GM12878 (cell line): ENCODE results near the gene AKAP5. TPM values are rescaled to one million over a fixed set of nuclear protein-coding genes. Genes with fewer than 3 reads are reported as not detected.

Experiments
- ATAC-seq: fragments of 200-7000 bp; cut with Tn5 transposase; 3 replicates; pipeline ENCODE4 v1.9.1; 2020; ENCODE audit warnings: mild to moderate bottlenecking, moderate library complexity
- Bru-seq: library from RNA; stranded (reverse); fragments of 400-500 nt; gene quantifications from one replicate; lab custom pipeline; 2021; lab: Mats Ljungman, UMichigan
- BruChase-seq, 2 experiments: library from RNA; stranded (reverse); fragments of 400-500 nt; gene quantifications; one replicate each; lab custom pipeline; 2021; lab: Mats Ljungman, UMichigan
- BruUV-seq: library from RNA; stranded (reverse); fragments of 400-500 nt; replicated peaks from 2 replicates; lab custom pipeline; 2021; lab: Mats Ljungman, UMichigan
- CTCF ChIA-PET: fragments of 300-600 bp; sonication (Branson Sonifier 250); formaldehyde crosslinking; extraction: SDS; loops from one replicate; lab custom pipeline; 2021; ENCODE audit warnings: inconsistent platforms; lab: Yijun Ruan, JAX
- POLR2A ChIA-PET: fragments of 350-600 bp; formaldehyde crosslinking; extraction: SDS; loops from one replicate; lab custom pipeline; 2021; ENCODE audit warnings: inconsistent platforms; lab: Charles Lee
- RAD21 ChIA-PET: fragments of 300-600 bp; sonication (Branson Sonifier 250); formaldehyde crosslinking; loops from one replicate; lab custom pipeline; 2023; ENCODE audit warnings: antibody characterized with exemption; ENCODE audit not compliant: unreplicated experiment; lab: Charles Lee
- SMC1A ChIA-PET: fragments of 300-600 bp; sonication (Branson Sonifier 250); formaldehyde crosslinking; loops from one replicate; lab custom pipeline; 2023; ENCODE audit not compliant: unreplicated experiment, uncharacterized antibody; lab: Charles Lee
- DNase-seq: peaks from one replicate; pipeline ENCODE4 v3.0.0-alpha.2; 2011; ENCODE audit warnings: low read depth, low spot score
- FAIRE-seq: peaks from 3 replicates; lab custom pipeline; 2011; peaks lifted over from hg19 to GRCh38; lab: Jason Lieb, UNC
- H2AFZ ChIP-seq: 2 replicates; pipeline ENCODE4 v1.6.0; 2011; ENCODE audit warnings: low read depth, low read length, control low read depth; ENCODE audit not compliant: control insufficient read depth
- H3K27ac ChIP-seq: 2 replicates; pipeline ENCODE4 v1.5.1; 2011; ENCODE audit warnings: control low read depth; ENCODE audit not compliant: control insufficient read depth, insufficient read depth
- H3K27me3 ChIP-seq, 2 experiments: replicated peaks in 1 of 2; 2 replicates each; pipeline versions ENCODE4 v1.6.0 to v1.6.1; 2011; ENCODE audit warnings: low read length in 1 of 2; ENCODE audit not compliant: control insufficient read depth in 2 of 2, insufficient read depth in 2 of 2
- H3K36me3 ChIP-seq, 2 experiments: 2 replicates each; pipeline ENCODE4 v1.5.1; 2011; ENCODE audit warnings: low read length in 1 of 2; ENCODE audit not compliant: control insufficient read depth in 2 of 2, insufficient read depth in 2 of 2
- H3K4me1 ChIP-seq: 2 replicates; pipeline ENCODE4 v1.6.1; 2011; ENCODE audit warnings: mild to moderate bottlenecking, low read length, moderate library complexity, mixed read lengths; ENCODE audit not compliant: control insufficient read depth, insufficient read depth
- H3K4me2 ChIP-seq: 2 replicates; pipeline ENCODE4 v1.6.0; 2011; ENCODE audit warnings: control low read depth; ENCODE audit not compliant: control insufficient read depth, insufficient read depth
- H3K4me3 ChIP-seq: fragments of 200-600 bp; sonication (generic); 2 replicates; pipeline ENCODE4 v1.5.1; 2016
- H3K79me2 ChIP-seq: 2 replicates; pipeline ENCODE4 v1.6.0; 2011; ENCODE audit warnings: low read length; ENCODE audit not compliant: control insufficient read depth, insufficient read depth
- H3K9ac ChIP-seq: 2 replicates; pipeline ENCODE4 v1.8.0; 2011; ENCODE audit warnings: low read length, control low read depth, mixed read lengths; ENCODE audit not compliant: control insufficient read depth, insufficient read depth
- H3K9me3 ChIP-seq: replicated peaks from 3 replicates; pipeline ENCODE4 v1.5.1; 2011; ENCODE audit warnings: mild to moderate bottlenecking, low read length; ENCODE audit not compliant: control insufficient read depth, insufficient read depth
- H4K20me1 ChIP-seq: 2 replicates; pipeline ENCODE4 v1.6.0; 2011; ENCODE audit not compliant: control insufficient read depth, insufficient read depth
- CBFB ChIP-seq: IDR thresholded peaks from 2 replicates; pipeline ENCODE4 v1.6.1; 2016; ENCODE audit warnings: antibody characterized with exemption, low read depth
- CHD1 ChIP-seq: IDR thresholded peaks from 2 replicates; pipeline ENCODE4 v1.6.1; 2012; ENCODE audit warnings: low read depth, low read length, improper control_type of control experiment
- CREB1 ChIP-seq: IDR thresholded peaks from 2 replicates; pipeline ENCODE4 v1.6.1; 2012; ENCODE audit warnings: low read depth, mild to moderate bottlenecking, inconsistent platforms
- E2F4 ChIP-seq: IDR thresholded peaks from 2 replicates; pipeline ENCODE4 v1.6.1; 2012; ENCODE audit warnings: low read depth, low read length, improper control_type of control experiment
- ETV6 ChIP-seq, 2 experiments: fragments of 450-650 bp in 1 of 2; IDR thresholded peaks in 1 of 2; conservative IDR thresholded peaks in 1 of 2; 2 replicates each; pipeline ENCODE4 v1.6.1; 2014; ENCODE audit warnings: antibody characterized with exemption in 1 of 2, borderline replicate concordance in 1 of 2, low read depth in 1 of 2, mild to moderate bottlenecking in 1 of 2, moderate library complexity in 1 of 2
- KAT2A ChIP-seq: conservative IDR thresholded peaks from 2 replicates; pipeline ENCODE4 v1.6.1; 2011; ENCODE audit warnings: low read depth, low read length; ENCODE audit not compliant: control insufficient read depth
- NR2C1 ChIP-seq: fragments of 450-650 bp; IDR thresholded peaks from 2 replicates; pipeline ENCODE4 v1.6.1; 2017; ENCODE audit warnings: antibody characterized with exemption, mild to moderate bottlenecking, moderate library complexity
- NR2F1 ChIP-seq: fragments of 450-650 bp; conservative IDR thresholded peaks from 2 replicates; pipeline ENCODE4 v1.6.1; 2017; ENCODE audit warnings: mild to moderate bottlenecking
- POLR2AphosphoS5 ChIP-seq: IDR thresholded peaks from 2 replicates; pipeline ENCODE4 v1.6.1; 2011; ENCODE audit warnings: mild to moderate bottlenecking, low read length, inconsistent platforms
- RAD21 ChIP-seq: IDR thresholded peaks from 2 replicates; pipeline ENCODE4 v1.6.1; 2011; ENCODE audit warnings: mild to moderate bottlenecking, low read depth, low read length, moderate library complexity; ENCODE audit not compliant: insufficient read depth
- SUZ12 ChIP-seq: fragments of 200-600 bp; sonication (generic); IDR thresholded peaks from one replicate; pipeline ENCODE4 v1.6.1; 2018; ENCODE audit warnings: antibody characterized with exemption, mild to moderate bottlenecking; ENCODE audit not compliant: unreplicated experiment
- TCF3 ChIP-seq: IDR thresholded peaks from 2 replicates; pipeline ENCODE4 v1.6.1; 2012; ENCODE audit warnings: low read depth, mild to moderate bottlenecking, low read length, borderline replicate concordance; ENCODE audit not compliant: insufficient read depth
- WRNIP1 ChIP-seq: IDR thresholded peaks from 2 replicates; pipeline ENCODE4 v1.6.1; 2011; ENCODE audit warnings: low read depth, low read length, improper control_type of control experiment, borderline replicate concordance
- ZNF217 ChIP-seq: fragments of 450-650 bp; IDR thresholded peaks from 2 replicates; pipeline ENCODE4 v1.6.1; 2017; ENCODE audit warnings: antibody characterized with exemption, mild to moderate bottlenecking
- WGBS: methylation state at CpG from one replicate; pipeline ENCODE4 v1.1.6; 2016; ENCODE audit warnings: low lambda C conversion rate; ENCODE audit not compliant: insufficient replicate concordance, insufficient coverage; ENCODE audit errors: missing lambda C conversion rate; 5-methylcytosine and 5-hydroxymethylcytosine counted together
- in situ Hi-C: fragments of 300-500 bp; cut with MboI; formaldehyde crosslinking; loops from 9 replicates; pipeline ENCODE4 v1.14.3; 2018; ENCODE audit warnings: mixed read lengths
- intact Hi-C: fragments of 100-400 bp; cut with micrococcal nuclease; formaldehyde crosslinking; loops from one replicate; pipeline ENCODE4 v1.14.2; 2022; ENCODE audit not compliant: unreplicated experiment
- long read RNA-seq, 2 experiments: library from polyadenylated mRNA; unstranded; transcript quantifications; one replicate each; pipeline ENCODE4 v2.0.0, GENCODE V29; 2019 to 2020
- polyA minus RNA-seq, 3 experiments: library from RNA; depleted of rRNA, polyadenylated mRNA; stranded (reverse); fragments of >200 nt; gene quantifications; 2 replicates each; pipeline ENCODE4 v1.2.3, GENCODE V29; 2011
- polyA plus RNA-seq, 11 experiments: library from polyadenylated mRNA; depleted of rRNA in 4 of 11; unstranded in 6 of 11; stranded (reverse) in 5 of 11; fragments of >200 nt; fragmentation: Nextera tagmentation in 4 of 11; fragmentation: Illumina TruSeq in 1 of 11; extraction: Ambion mirVana in 4 of 11; extraction: Trizol in 1 of 11; gene quantifications; 1 replicate in 1 of 11; 2 replicates in 10 of 11; pipeline versions ENCODE4 v1.2.1 to v1.2.3, GENCODE V29; 2011 to 2016; ENCODE audit warnings: inconsistent platforms in 2 of 11, missing spikeins in 2 of 11, low read depth in 1 of 11
- total RNA-seq, 4 experiments: library from RNA; depleted of rRNA in 3 of 4; stranded (reverse); fragments of >200 nt in 3 of 4; fragmentation: Illumina TruSeq in 1 of 4; extraction: Trizol in 1 of 4; gene quantifications; 2 replicates each; pipeline versions ENCODE4 v1.2.1 to v1.2.3, GENCODE V29; 2013 to 2021
- TF ChIP-seq, protein P1 (sequence below): fragments of 450-650 bp; IDR thresholded peaks from 2 replicates; pipeline ENCODE4 v1.6.1; 2014; ENCODE audit warnings: mild to moderate bottlenecking
- TF ChIP-seq, protein P2 (sequence below): fragments of 450-650 bp; IDR thresholded peaks from 2 replicates; pipeline ENCODE4 v1.6.1; 2016; ENCODE audit warnings: mild to moderate bottlenecking

AKAP5 gene
- total RNA-seq (2013; cell fraction: nucleolus; rRNA removed): 4.3 and 4.8 TPM in 2 replicates
- 3.8 and 4.4 TPM in 2 replicates for total RNA-seq (2014; rRNA removed)
- total RNA-seq (2014; rRNA removed; fragmentation: Illumina TruSeq; extraction: Trizol): 5.1 TPM in 2 replicates
- total RNA-seq (2021): 3.7 and 4.0 TPM in 2 replicates
- polyA plus RNA-seq (2011; ENCODE audit: low read depth): 1.1 TPM
- polyA plus RNA-seq (2011; rRNA removed): 1.6 and 3.1 TPM in 2 replicates
- polyA plus RNA-seq (2011; cell fraction: cytosol; rRNA removed): 0.69 TPM in 2 replicates
- polyA plus RNA-seq (2011; cell fraction: nucleus; rRNA removed): 0.98 and 0.99 TPM in 2 replicates
- 1.4 and 1.5 TPM in 2 replicates for polyA plus RNA-seq (2012)
- 3.4 and 3.9 TPM in 2 replicates for polyA plus RNA-seq (2014; fragmentation: Illumina TruSeq; extraction: Trizol)
- polyA plus RNA-seq (2014; fragmentation: Nextera tagmentation; extraction: Ambion mirVana): 1 to 10 TPM in 1 of 2 experiments, under 1 TPM in 1; 0.45 to 1.5 TPM
- polyA plus RNA-seq (2014; rRNA removed): 1.7 and 1.8 TPM in 2 replicates
- under 1 TPM; 0.55 to 0.90 TPM for polyA plus RNA-seq (2016; fragmentation: Nextera tagmentation; extraction: Ambion mirVana)
- 1.6 and 2.3 TPM in 2 replicates for polyA minus RNA-seq (2011; rRNA and poly(A)+ RNA removed)
- polyA minus RNA-seq (2011; cell fraction: cytosol; rRNA and poly(A)+ RNA removed): 0.80 and 1.4 TPM in 2 replicates
- polyA minus RNA-seq (2011; cell fraction: nucleus; rRNA and poly(A)+ RNA removed): 2.3 and 3.2 TPM in 2 replicates
- percentile 44 among the genes with signal in this experiment for Bru-seq, nascent RNA
- percentile 49 among the genes with signal in this experiment for BruChase-seq, experiment 1, labeled RNA remaining after a 6-hour chase
- BruChase-seq, experiment 2, labeled RNA remaining after a 2-hour chase: percentile 55 among the genes with signal in this experiment
- long read RNA-seq, experiment 1: 0 reads
- long read RNA-seq, experiment 2, full-length matches to known transcripts: 3 of 4 reads
- long read RNA-seq, experiment 2, partial matches to known transcripts: 0 of 4 reads
- long read RNA-seq, experiment 2, other reads (novel, unspliced or antisense): 1 of 4 reads

DNA sequence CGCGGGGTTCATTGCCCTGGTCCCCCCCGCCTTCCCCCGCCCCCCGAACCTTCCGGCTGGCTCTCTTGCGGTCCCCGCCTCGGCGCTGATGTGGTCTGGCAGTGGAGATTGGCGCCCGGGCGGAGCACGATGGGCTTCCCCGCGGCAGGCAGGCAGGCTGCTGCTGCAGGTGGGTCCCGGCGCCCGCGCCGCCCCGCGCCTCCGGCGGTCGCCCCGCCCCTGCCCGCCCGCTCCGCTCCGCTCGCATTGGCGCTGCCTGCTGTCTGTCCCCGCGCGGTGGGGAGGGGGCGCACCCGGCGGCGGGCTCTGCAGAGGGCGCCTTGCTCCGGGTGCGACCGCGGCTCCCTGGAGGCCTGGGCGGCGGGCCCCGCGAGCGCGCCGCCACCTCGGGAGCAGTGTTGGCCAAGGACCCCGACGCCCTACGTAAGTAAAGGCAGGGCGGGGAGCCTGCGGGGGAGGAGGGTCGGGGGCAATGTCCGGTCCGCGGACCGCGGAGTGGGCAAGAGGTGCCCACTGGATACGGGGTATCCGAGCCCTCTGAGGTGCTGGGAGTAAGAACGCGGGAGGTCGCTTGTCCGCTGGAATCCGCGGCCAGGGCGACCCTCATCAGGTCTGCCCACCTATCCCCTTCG lies at the start of gene AKAP5:
AKAP5 (plus strand) TSS at position 309 of the 632 bp plus-strand sequence. CDS start 2,896 bp downstream, outside the sequence.
- ChIA-PET RAD21 (interaction anchor here (1.0 to 2.3 kb wide), 7 partner anchors 17 to 121 kb away, joined by 3 to 12 read pairs (median 6); partner anchors contain the start of gene MTHFD1), CTCF (interaction anchor here (0.9 to 6.4 kb wide), 13 partner anchors 13 to 121 kb away, joined by 3 to 60 read pairs (median 14); no protein-coding TSS in a partner anchor), POLR2A (interaction anchor here (0.5 to 2.4 kb wide), 11 partner anchors 8 to 128 kb away, joined by 3 to 16 read pairs (median 3); no protein-coding TSS in a partner anchor), SMC1A (interaction anchor here (0.6 to 6.2 kb wide), 23 partner anchors 8 to 167 kb away, joined by 3 to 95 read pairs (median 4); partner anchors contain the start of gene ZBTB25)
- H3K4me3 ChIP-seq: peak within 1 kb of the TSS; percentile 79
- in situ Hi-C loops: no loop called here
- H3K27ac ChIP-seq: peak within 1 kb of the TSS; percentile 29; the same call in 1 of the 2 replicates
- intact Hi-C loops: no loop called here
- peaks cover 0 to 4% of the 10 kb centered on the region in 2 experiments; a peak in 1 of 4 replicates for H3K36me3 ChIP-seq
- H3K79me2 ChIP-seq: no peaks in the 10 kb centered on the region
- BruUV-seq: no TSS peak
- FAIRE-seq (no peak), ATAC-seq (peak; percentile 89), DNase-seq (no peak)
- 1% methylated on average over 31 of the region's 74 CpGs for WGBS
- H4K20me1 ChIP-seq: no peaks in the 10 kb centered on the region
- H3K4me2 ChIP-seq: peak within 1 kb of the TSS; percentile 94
- peak within 1 kb of the TSS; percentile 73 for H2AFZ ChIP-seq
- H3K9me3 ChIP-seq: no peaks in the 10 kb centered on the region
- H3K4me1 ChIP-seq: peaks cover 33% of the 10 kb centered on the region
- H3K27me3 ChIP-seq: no peaks in the 10 kb centered on the region
- H3K9ac ChIP-seq: peak within 1 kb of the TSS; percentile 45; the same call in 1 of the 2 replicates
- no peak for TF ChIP-seq WRNIP1
- no peak for TF ChIP-seq POLR2AphosphoS5
- no peak for TF ChIP-seq SUZ12
- TF ChIP-seq NR2C1: no peak
- TF ChIP-seq ETV6 (conservative IDR thresholded peaks at IDR 0.05 in 1 of 2, IDR thresholded peaks at IDR 0.05 in 1 of 2; ENCODE audit: borderline replicate concordance in 1 of 2, low read depth in 1 of 2): no peak
- no peak for TF ChIP-seq CBFB
- no peak for TF ChIP-seq ZNF217
- TF ChIP-seq NR2F1: peak; percentile 47; the same call in 1 of the 2 replicates
- TF ChIP-seq E2F4: no peak
- TF ChIP-seq RAD21: no peak
- TF ChIP-seq CREB1: no peak
- 0 out of 2 replicates have a peak, but pooled peaks have one; percentile 31 for TF ChIP-seq TCF3
- TF ChIP-seq, protein P1, sequence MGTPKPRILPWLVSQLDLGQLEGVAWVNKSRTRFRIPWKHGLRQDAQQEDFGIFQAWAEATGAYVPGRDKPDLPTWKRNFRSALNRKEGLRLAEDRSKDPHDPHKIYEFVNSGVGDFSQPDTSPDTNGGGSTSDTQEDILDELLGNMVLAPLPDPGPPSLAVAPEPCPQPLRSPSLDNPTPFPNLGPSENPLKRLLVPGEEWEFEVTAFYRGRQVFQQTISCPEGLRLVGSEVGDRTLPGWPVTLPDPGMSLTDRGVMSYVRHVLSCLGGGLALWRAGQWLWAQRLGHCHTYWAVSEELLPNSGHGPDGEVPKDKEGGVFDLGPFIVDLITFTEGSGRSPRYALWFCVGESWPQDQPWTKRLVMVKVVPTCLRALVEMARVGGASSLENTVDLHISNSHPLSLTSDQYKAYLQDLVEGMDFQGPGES: no peak
- TF ChIP-seq KAT2A: no peak
- TF ChIP-seq CHD1: no peak
- TF ChIP-seq, protein P2, sequence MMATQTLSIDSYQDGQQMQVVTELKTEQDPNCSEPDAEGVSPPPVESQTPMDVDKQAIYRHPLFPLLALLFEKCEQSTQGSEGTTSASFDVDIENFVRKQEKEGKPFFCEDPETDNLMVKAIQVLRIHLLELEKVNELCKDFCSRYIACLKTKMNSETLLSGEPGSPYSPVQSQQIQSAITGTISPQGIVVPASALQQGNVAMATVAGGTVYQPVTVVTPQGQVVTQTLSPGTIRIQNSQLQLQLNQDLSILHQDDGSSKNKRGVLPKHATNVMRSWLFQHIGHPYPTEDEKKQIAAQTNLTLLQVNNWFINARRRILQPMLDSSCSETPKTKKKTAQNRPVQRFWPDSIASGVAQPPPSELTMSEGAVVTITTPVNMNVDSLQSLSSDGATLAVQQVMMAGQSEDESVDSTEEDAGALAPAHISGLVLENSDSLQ: no peak
